Measurements from ENCODE around the gene RBM8A. TPM values are rescaled to one million over a fixed set of nuclear protein-coding genes. Genes with fewer than 3 reads are reported as not detected.

Gene RBM8A
- total RNA-seq, 4 donors from 2014 or later: 118 to 226 (median 146) TPM

GRCh38 chr1:145918144-145918991 lies 8.9 kb downstream of the RBM8A start, which contains the start of gene PEX11B:
PEX11B (minus strand) TSS chr1:145918717; CDS start chr1:145918688, 29 bp downstream.
- DNase-seq: peak; percentile 89
- TF ChIP-seq, protein P1, sequence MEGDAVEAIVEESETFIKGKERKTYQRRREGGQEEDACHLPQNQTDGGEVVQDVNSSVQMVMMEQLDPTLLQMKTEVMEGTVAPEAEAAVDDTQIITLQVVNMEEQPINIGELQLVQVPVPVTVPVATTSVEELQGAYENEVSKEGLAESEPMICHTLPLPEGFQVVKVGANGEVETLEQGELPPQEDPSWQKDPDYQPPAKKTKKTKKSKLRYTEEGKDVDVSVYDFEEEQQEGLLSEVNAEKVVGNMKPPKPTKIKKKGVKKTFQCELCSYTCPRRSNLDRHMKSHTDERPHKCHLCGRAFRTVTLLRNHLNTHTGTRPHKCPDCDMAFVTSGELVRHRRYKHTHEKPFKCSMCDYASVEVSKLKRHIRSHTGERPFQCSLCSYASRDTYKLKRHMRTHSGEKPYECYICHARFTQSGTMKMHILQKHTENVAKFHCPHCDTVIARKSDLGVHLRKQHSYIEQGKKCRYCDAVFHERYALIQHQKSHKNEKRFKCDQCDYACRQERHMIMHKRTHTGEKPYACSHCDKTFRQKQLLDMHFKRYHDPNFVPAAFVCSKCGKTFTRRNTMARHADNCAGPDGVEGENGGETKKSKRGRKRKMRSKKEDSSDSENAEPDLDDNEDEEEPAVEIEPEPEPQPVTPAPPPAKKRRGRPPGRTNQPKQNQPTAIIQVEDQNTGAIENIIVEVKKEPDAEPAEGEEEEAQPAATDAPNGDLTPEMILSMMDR (IDR thresholded peaks at IDR 0.05): peak in 2 of 4 experiments; percentile 15 to 25
- TF ChIP-seq POLR2A (IDR thresholded peaks at IDR 0.05): peak; percentile 45 to 49
- intact Hi-C loops (cut with DNase I; ENCODE audit: low total_unique reads): no loop called here
- H3K36me3 ChIP-seq: no peaks in the 10 kb centered on the region
- no peaks in the 10 kb centered on the region for H3K9me3 ChIP-seq
- H3K27ac ChIP-seq: peak within 1 kb of the TSS; percentile 88 to 92
- peaks cover 0 to 12% of the 10 kb centered on the region in 2 donors for H3K4me1 ChIP-seq
- no peaks in the 10 kb centered on the region for H3K27me3 ChIP-seq
- peak within 1 kb of the TSS; percentile 67 to 86 for H3K4me3 ChIP-seq

DNA sequence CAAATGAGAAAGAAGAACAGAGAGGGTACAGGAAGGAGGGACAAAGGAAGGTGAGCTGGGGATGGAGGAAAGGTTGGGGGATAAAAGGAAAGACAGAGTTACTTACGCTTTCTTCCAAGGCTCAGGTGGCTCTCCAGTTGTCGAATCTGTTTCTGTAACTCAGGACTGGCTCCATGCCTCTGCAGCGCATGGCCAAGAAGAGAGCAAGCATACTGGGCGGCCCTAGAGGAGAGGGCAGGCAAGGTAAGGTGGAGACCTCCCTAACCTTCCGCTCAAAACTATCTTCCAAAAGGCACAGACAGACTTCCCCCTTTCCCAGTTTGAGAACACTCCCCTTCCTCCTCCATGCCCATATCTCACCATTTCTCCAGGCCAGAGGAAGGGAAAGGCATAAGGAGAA lies 9.7 kb downstream of the RBM8A start:
- Histone ChIP-seq H3K4me3 (peak overlapping the region; percentile 67 to 86), H3K9me3 (no peaks in the 10 kb centered on the region), H3K4me1 (peaks cover 0 to 12% of the 10 kb centered on the region in 2 donors), H3K27me3 (no peaks in the 10 kb centered on the region), H3K36me3 (no peaks in the 10 kb centered on the region), H3K27ac (peak overlapping the region; percentile 88 to 92)
- TF ChIP-seq, protein P1 (IDR thresholded peaks at IDR 0.05): no peak
- TF ChIP-seq POLR2A (IDR thresholded peaks at IDR 0.05): no peak
- DNase-seq: no peak
- intact Hi-C loops (cut with DNase I; ENCODE audit: low total_unique reads): no loop called here

DNA sequence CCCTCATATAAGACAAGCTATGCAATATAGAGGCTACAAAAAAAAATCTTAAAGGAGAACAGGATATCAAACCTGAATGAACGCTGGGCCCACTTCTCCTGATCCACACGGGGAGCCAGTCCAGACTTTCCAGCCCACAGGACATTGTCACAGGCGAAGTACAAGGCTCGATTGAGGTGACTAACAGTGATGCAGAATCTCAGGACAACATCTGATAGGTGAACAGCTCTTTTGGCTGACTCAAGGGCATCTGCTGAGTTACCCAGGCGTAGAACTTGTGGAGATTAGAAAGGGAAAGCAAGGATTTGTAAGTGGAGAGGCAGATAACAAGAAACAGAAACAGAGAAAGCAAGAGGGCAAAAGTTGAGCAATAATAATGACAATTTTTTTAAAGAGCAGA lies 10.5 kb downstream of the RBM8A start:
- H3K27me3 ChIP-seq: no peaks in the 10 kb centered on the region
- peak overlapping the region in 1 of 2 donors; percentile 88 for H3K27ac ChIP-seq
- intact Hi-C loops (cut with DNase I; ENCODE audit: low total_unique reads): no loop called here
- TF ChIP-seq, protein P1 (IDR thresholded peaks at IDR 0.05): no peak
- no peak for TF ChIP-seq POLR2A (IDR thresholded peaks at IDR 0.05)
- DNase-seq: no peak
- H3K9me3 ChIP-seq: no peaks in the 10 kb centered on the region
- no peak overlapping the region for H3K4me3 ChIP-seq
- peaks cover 0 to 12% of the 10 kb centered on the region in 2 donors for H3K4me1 ChIP-seq
- H3K36me3 ChIP-seq: no peaks in the 10 kb centered on the region

DNA sequence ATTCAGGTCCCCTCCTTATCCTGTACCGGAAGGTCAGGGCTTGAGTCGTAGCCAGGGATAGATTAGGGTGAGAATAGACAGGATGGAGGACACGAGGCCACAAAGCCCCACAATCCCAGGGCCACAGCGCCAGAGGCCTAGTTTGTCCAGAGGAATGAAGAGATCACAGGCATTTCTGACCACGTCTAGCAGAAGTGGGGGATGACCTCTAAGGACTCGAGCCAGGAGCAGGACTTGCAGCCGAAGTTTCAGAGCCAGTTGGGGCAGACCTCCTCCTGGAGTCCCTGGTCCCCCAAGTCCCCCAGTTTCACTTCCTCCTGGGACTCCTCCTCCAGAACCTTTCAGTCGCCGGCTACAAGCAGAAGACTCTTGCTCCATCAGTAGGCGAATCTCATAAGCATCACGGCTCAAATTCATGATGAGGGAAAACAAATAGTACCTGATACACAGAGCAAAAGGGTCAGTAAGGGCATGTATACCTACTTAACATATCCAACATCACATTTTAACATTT lies 15.1 kb downstream of the RBM8A start:
- H3K4me3 ChIP-seq: no peak overlapping the region
- no peak overlapping the region for H3K27ac ChIP-seq
- H3K27me3 ChIP-seq: no peaks in the 10 kb centered on the region
- no peaks in the 10 kb centered on the region for H3K9me3 ChIP-seq
- intact Hi-C loops (cut with DNase I; ENCODE audit: low total_unique reads): no loop called here
- H3K36me3 ChIP-seq: no peaks in the 10 kb centered on the region
- TF ChIP-seq POLR2A (IDR thresholded peaks at IDR 0.05): no peak
- TF ChIP-seq, protein P1 (IDR thresholded peaks at IDR 0.05): no peak
- H3K4me1 ChIP-seq: peaks cover 0 to 5% of the 10 kb centered on the region in 2 donors
- DNase-seq: no peak

DNA sequence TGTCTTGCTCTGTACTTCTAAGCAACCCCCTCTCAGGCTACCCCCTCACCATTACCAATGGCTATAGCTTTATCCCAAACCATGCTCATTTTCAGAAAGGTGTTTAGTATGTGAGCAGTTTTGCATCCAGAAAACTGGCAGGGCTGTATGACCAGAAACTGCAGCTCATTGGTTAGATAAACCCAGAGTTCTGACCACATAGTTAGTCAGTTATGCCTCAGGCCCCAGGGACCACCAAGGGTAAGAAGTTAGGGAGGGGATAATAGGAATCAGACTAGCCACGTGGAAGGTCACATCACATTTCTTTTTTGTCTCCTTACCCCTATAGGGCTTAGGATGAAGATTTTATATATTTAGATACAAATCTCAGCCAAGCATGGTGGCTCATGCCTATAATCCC lies 18.6 kb downstream of the RBM8A start:
- Histone ChIP-seq H3K4me1 (no peaks in the 10 kb centered on the region), H3K27me3 (no peaks in the 10 kb centered on the region), H3K4me3 (no peak overlapping the region), H3K27ac (peak overlapping the region in 1 of 2 donors; percentile 37), H3K9me3 (no peaks in the 10 kb centered on the region), H3K36me3 (no peaks in the 10 kb centered on the region)
- DNase-seq: no peak
- intact Hi-C loops (cut with DNase I; ENCODE audit: low total_unique reads): no loop called here
- no peak for TF ChIP-seq POLR2A (IDR thresholded peaks at IDR 0.05)
- TF ChIP-seq, protein P1 (IDR thresholded peaks at IDR 0.05): no peak

All from uterus (tissue), 4 donors.